Transverse colon (tissue), 4 donors: ENCODE data around the gene LRRC4C.

Source experiments
- CTCF ChIP-seq, 5 experiments: fragments of 200-600 bp in 3 of 5; fragments of 450-650 bp in 2 of 5; sonication (generic) in 3 of 5; IDR thresholded peaks; 1 replicate in 2 of 5; 2 replicates in 3 of 5; pipeline ENCODE4 v1.5.1; 2016 to 2017; ENCODE audit warnings: antibody characterized with exemption in 5 of 5, inconsistent platforms in 3 of 5, mild to moderate bottlenecking in 2 of 5, moderate library complexity in 1 of 5
- EP300 ChIP-seq: sonication (generic); formaldehyde crosslinking; IDR thresholded peaks from one replicate; pipeline ENCODE4 v1.6.1; 2017; ENCODE audit warnings: antibody characterized with exemption, low read depth
- POLR2A ChIP-seq: fragments of 450-650 bp; IDR thresholded peaks from one replicate; pipeline ENCODE4 v1.6.1; 2016; ENCODE audit warnings: antibody characterized with exemption, mild to moderate bottlenecking, moderate library complexity
- POLR2AphosphoS5 ChIP-seq, 3 donors: sonication (generic); formaldehyde crosslinking; IDR thresholded peaks; one replicate each; pipeline ENCODE4 v1.6.1; 2016; ENCODE audit warnings: antibody characterized with exemption in 3 of 3

GRCh38 chr11:40722179-40722795, 737.2 kb downstream of the LRRC4C start:
- peak in 1 of 5 experiments; percentile 17 for TF ChIP-seq CTCF (IDR thresholded peaks at IDR 0.05)
- no peak for TF ChIP-seq POLR2A
- TF ChIP-seq EP300: no peak
- no peak for TF ChIP-seq POLR2AphosphoS5 (IDR thresholded peaks at IDR 0.05)
